Fibroblast of upper back skin (primary cell): ENCODE measurements around the gene INA.
A peak's percentile ranks its signal among the peaks of the same experiment; 100 is the strongest.

Experiments used
- DNase-seq: peaks from one replicate; pipeline ENCODE4 v3.0.0-alpha.2; 2013

Gene INA

GRCh38 chr10:103276251-103276895 is 565 bp upstream of the INA start:
- DNase-seq, result no peak

- no peak for DNase-seq
Measured at GRCh38 chr10:103277713-103278536, 987 bp downstream of the INA start.

GRCh38 chr10:103278537-103278823 is 1.5 kb downstream of the INA start:
- DNase-seq, result no peak

- DNase-seq, result peak; percentile 42
Measured at GRCh38 chr10:103278862-103279298, 1.9 kb downstream of the INA start.

GRCh38 chr10:103280031-103280430 is 3.1 kb downstream of the INA start:
- DNase-seq, result no peak

GRCh38 chr10:103280506-103280905 is 3.6 kb downstream of the INA start:
- no peak for DNase-seq

GRCh38 chr10:103281753-103282152 is 4.8 kb downstream of the INA start:
- no peak for DNase-seq

GRCh38 chr10:103282961-103283360 is 6.0 kb downstream of the INA start:
- DNase-seq, result no peak

GRCh38 chr10:103284170-103284569 is 7.2 kb downstream of the INA start:
- no peak for DNase-seq

GRCh38 chr10:103287992-103288391 is 11.1 kb downstream of the INA start:
- no peak for DNase-seq

GRCh38 chr10:103291588-103291987 is 14.7 kb downstream of the INA start:
- DNase-seq, result no peak

GRCh38 chr10:103295374-103296015 is 18.6 kb downstream of the INA start:
- DNase-seq, result peak; percentile 82

GRCh38 chr10:103307594-103307993 is 30.7 kb downstream of the INA start:
- no peak for DNase-seq

- no peak for DNase-seq
Measured at GRCh38 chr10:103310197-103310596, 33.3 kb downstream of the INA start.

- DNase-seq, result no peak
Measured at GRCh38 chr10:103316087-103316486, 39.1 kb downstream of the INA start.

GRCh38 chr10:103327906-103328305 is 51.0 kb downstream of the INA start:
- DNase-seq, result no peak

GRCh38 chr10:103333934-103334520 is 57.1 kb downstream of the INA start:
- DNase-seq, result peak; percentile 9

- no peak for DNase-seq
Measured at GRCh38 chr10:103334567-103334966, 57.6 kb downstream of the INA start.

GRCh38 chr10:103336370-103336769 is 59.4 kb downstream of the INA start:
- DNase-seq, result no peak
